Femur (tissue), 1 donor: ENCODE results near the gene PCDHGA9.
"Not testable (repeated sequence)": the region's sequence is repeated elsewhere in the genome, so short reads cannot be mapped to it uniquely, and the experiment has no call there.

ENCODE experiments used
- DNase-seq: peaks from one replicate; pipeline ENCODE4 v3.0.0-alpha.2; 2017

Gene PCDHGA9

GRCh38 chr5:141402553-141403243, at the start of gene PCDHGA9:
Gene PCDHGA9, plus strand, starts transcription at chr5:141402778. Its CDS starts 175 bp downstream, at chr5:141402953.
- no peak for DNase-seq

- DNase-seq, result no peak
These were observed 47.6 kb upstream of the PCDHGA9 start, which contains the start of gene PCDHGA4 for GRCh38 chr5:141354900-141355469. Gene PCDHGA4, plus strand, starts transcription at chr5:141355021. Its CDS starts 87 bp downstream, at chr5:141355108.

- DNase-seq, result no peak
These were observed 46.9 kb upstream of the PCDHGA9 start for GRCh38 chr5:141355641-141356040.

DNA sequence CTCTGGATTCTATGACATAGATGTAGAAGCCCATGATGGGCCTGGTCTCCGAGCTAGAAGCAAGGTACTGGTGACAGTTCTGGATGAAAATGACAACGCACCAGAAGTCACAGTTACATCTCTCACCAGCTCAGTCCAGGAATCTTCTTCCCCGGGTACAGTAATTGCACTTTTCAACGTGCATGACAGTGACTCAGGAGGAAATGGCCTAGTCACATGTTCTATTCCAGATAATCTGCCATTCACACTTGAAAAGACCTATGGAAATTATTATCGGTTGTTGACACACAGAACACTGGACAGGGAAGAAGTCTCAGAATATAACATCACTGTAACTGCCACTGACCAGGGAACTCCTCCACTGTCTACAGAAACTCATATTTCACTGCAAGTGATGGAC, 46.4 kb upstream of the PCDHGA9 start:
- no peak for DNase-seq

- no peak for DNase-seq
These were observed 45.6 kb upstream of the PCDHGA9 start for GRCh38 chr5:141356950-141357349.

DNA sequence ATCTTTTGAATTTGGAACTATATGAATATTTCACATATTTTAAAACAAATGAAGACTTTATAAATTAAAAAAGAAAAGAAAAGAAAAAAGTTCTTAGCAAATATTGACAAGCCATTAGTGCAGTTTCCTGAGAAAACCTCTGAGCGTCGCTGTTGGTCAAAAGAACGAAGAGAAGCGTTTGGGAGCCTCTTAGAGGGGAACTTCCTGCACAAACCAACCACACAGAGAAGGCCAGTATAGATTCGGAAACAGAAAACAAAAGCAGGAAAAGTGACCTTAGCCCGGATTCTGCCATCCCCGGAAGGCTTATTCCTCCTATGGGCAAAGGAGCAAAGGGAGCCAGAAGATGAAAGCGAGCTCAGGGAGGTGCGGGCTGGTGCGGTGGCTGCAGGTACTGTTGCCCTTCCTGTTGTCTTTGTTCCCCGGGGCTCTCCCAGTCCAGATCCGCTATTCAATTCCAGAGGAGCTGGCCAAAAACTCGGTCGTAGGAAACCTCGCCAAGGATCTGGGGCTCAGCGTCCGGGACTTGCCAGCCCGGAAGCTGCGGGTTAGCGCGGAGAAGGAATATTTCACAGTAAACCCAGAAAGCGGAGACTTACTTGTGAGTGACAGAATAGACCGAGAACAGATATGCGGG, 42.7 kb upstream of the PCDHGA9 start, which contains the start of gene PCDHGB2:
Gene PCDHGB2 (plus strand): TSS at position 205 of the 637 bp plus-strand sequence. CDS start 142 bp downstream, at position 347.
- no peak for DNase-seq

- DNase-seq, result no peak
These were observed 41.9 kb upstream of the PCDHGA9 start for GRCh38 chr5:141360685-141361084.

DNA sequence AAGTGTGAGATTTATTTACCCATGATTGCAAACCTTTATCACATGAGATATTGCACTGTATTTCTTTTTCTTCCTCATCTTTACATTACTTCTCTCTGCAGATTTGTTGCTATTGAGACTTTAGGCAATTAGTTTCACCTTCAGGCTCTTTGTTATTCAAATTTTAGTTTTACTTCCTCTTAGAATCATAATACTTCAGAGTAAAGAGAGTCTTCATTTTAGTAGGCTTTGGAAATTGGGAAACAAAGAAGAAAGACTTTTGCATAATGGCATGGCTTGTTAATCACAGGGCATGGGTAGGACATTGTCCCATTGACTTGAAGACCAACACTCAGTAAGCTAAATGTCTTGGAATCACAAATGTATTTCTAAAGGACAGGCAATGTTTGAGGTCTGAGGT, 39.9 kb upstream of the PCDHGA9 start:
- DNase-seq, result no peak

DNA sequence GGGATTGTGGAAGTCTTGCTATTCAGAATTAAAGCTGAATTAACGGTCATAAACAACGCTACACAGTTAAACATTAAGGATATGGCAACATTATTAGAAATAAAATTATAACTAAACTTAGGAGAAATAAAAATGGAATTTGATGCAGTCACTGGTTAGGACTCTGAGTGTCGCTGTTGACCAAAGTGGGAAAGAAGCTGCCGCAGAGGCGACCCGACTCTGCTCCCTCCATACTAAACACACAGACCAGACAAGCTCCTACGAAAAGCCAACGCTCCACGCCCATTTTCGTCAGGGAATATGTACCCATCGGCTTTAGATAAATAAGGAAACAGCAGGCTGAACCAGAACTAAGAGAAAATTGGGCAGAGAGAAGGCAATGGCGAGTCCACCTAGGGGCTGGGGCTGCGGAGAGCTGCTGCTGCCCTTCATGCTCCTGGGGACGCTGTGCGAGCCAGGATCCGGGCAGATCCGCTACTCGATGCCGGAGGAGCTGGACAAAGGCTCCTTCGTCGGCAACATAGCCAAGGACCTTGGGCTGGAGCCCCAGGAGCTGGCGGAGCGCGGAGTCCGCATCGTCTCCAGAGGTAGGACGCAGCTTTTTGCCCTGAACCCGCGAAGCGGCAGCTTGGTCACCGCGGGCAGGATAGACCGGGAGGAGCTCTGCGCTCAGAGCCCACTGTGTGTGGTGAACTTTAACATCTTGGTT, 38.5 kb upstream of the PCDHGA9 start, which contains the start of gene PCDHGA5:
Gene PCDHGA5 (plus strand): TSS at position 211 of the 709 bp plus-strand sequence. CDS start 169 bp downstream, at position 380.
- no peak for DNase-seq

- DNase-seq, result no peak
These were observed 36.3 kb upstream of the PCDHGA9 start for GRCh38 chr5:141366016-141366896.

GRCh38 chr5:141369994-141370848, 32.4 kb upstream of the PCDHGA9 start, which contains the start of gene PCDHGB3:
Gene PCDHGB3, plus strand, starts transcription at chr5:141370242. Its CDS starts 153 bp downstream, at chr5:141370395.
- DNase-seq, result no peak

GRCh38 chr5:141371572-141372475, 30.8 kb upstream of the PCDHGA9 start:
- no peak for DNase-seq

GRCh38 chr5:141373673-141374317, 28.8 kb upstream of the PCDHGA9 start, which contains the start of gene PCDHGA6:
Gene PCDHGA6, plus strand, starts transcription at chr5:141373891. Its CDS starts 193 bp downstream, at chr5:141374084.
- DNase-seq, result no peak

GRCh38 chr5:141374627-141375026, 28.0 kb upstream of the PCDHGA9 start:
- DNase-seq, result no peak

DNA sequence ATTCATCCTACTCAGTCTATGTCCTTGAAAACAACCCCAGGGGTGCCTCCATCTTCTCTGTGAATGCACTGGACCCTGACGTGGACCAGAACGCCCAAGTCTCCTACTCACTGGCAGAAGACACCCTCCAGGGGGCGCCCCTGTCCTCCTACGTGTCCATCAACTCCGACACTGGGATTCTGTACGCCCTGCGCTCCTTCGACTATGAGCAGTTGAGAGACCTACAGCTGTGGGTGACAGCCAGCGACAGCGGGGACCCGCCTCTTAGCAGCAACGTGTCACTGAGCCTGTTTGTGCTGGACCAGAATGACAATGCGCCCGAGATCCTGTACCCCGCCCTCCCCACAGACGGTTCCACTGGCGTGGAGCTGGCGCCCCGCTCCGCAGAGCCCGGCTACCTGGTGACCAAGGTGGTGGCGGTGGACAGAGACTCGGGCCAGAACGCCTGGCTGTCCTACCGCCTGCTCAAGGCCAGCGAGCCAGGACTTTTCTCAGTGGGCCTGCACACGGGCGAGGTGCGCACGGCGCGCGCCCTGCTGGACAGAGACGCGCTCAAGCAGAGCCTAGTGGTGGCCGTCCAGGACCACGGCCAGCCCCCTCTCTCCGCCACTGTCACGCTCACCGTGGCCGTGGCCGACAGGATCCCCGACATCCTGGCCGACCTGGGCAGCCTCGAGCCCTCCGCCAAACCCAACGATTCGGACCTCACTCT, 27.0 kb upstream of the PCDHGA9 start:
- DNase-seq, result not testable (repeated sequence)

DNA sequence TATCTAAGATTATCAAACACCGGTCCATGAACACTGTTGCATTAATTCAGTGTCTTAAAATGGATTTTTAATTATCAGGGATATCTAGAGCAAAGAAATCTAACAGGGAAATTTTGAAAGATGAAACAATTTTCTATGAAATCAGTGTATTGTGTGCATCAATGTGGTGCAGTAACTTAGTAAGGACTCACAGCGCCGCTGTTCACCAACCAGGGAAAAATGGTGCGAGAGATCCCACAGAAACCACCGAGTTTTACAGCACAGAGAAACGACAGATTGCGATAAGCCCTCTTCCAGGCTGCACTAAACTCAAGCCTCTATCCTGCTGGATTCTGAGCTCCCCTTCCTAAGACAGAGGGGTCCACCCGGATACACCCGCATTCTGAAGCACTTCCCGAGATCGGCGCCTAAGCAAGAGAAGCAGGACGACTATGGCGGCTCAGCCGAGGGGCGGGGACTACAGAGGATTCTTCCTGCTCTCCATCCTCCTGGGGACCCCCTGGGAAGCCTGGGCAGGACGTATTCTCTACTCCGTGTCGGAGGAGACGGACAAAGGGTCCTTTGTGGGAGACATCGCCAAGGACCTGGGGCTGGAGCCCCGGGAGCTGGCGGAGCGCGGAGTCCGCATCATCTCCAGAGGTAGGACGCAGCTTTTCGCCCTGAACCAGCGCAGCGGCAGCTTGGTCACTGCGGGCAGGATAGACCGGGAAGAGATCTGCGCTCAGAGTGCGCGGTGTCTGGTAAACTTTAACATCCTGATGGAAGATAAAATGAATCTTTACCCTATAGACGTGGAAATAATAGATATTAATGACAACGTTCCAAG, 19.9 kb upstream of the PCDHGA9 start, which contains the start of gene PCDHGA7:
Gene PCDHGA7 (plus strand): TSS at position 274 of the 826 bp plus-strand sequence. CDS start 158 bp downstream, at position 432.
- DNase-seq, result no peak

DNA sequence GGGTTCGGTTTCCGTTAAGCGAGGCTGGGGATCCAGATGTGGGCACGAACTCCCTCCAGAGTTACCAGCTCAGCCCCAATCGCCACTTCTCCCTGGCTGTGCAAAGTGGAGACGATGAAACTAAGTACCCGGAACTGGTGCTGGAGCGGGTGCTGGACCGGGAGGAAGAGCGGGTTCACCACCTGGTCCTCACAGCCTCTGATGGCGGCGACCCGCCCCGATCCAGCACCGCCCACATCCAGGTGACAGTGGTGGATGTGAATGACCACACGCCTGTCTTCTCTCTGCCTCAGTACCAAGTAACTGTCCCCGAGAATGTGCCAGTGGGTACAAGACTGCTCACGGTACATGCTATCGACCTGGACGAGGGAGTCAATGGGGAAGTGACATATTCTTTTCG, 19.2 kb upstream of the PCDHGA9 start:
- no peak for DNase-seq
